ENCODE data around the gene TBPL1.

TBPL1 gene

DNA sequence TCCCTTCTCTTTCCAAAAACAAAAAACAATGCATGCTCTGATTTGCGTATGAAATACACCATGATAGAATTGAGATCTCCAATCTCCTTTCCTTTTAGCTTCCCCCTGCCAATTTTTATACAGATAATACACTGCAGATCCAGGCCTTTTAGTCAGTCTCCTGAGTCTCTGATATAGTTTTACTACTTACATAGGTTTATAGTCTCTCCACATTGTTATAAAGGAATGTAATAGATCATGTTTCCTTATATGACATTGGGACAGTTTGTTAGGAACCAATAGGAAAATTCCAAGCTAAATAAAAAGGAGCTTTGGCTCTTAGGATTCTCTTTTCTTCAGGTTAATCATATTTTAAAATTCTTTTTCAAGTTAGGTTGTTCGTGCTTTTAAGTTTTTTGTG, 36.5 kb downstream of the TBPL1 start:
- no peak overlapping the region for H3K27ac ChIP-seq
- no peaks in the 10 kb centered on the region for H3K27me3 ChIP-seq
- H3K4me1 ChIP-seq, result peaks cover 0 to 38% (median 29%) of the 10 kb centered on the region in 4 donors
- TF ChIP-seq, protein P1, sequence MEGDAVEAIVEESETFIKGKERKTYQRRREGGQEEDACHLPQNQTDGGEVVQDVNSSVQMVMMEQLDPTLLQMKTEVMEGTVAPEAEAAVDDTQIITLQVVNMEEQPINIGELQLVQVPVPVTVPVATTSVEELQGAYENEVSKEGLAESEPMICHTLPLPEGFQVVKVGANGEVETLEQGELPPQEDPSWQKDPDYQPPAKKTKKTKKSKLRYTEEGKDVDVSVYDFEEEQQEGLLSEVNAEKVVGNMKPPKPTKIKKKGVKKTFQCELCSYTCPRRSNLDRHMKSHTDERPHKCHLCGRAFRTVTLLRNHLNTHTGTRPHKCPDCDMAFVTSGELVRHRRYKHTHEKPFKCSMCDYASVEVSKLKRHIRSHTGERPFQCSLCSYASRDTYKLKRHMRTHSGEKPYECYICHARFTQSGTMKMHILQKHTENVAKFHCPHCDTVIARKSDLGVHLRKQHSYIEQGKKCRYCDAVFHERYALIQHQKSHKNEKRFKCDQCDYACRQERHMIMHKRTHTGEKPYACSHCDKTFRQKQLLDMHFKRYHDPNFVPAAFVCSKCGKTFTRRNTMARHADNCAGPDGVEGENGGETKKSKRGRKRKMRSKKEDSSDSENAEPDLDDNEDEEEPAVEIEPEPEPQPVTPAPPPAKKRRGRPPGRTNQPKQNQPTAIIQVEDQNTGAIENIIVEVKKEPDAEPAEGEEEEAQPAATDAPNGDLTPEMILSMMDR (IDR thresholded peaks at IDR 0.05), result no peak
- intact Hi-C loops (cut with DNase I; ENCODE audit: low total_unique reads), result no loop called here
- no peak for DNase-seq
- H3K36me3 ChIP-seq, result peaks cover 8 to 20% (median 18%) of the 10 kb centered on the region in 3 donors
- no peak overlapping the region for H3K4me3 ChIP-seq
- H3K9me3 ChIP-seq, result no peaks in the 10 kb centered on the region

DNA sequence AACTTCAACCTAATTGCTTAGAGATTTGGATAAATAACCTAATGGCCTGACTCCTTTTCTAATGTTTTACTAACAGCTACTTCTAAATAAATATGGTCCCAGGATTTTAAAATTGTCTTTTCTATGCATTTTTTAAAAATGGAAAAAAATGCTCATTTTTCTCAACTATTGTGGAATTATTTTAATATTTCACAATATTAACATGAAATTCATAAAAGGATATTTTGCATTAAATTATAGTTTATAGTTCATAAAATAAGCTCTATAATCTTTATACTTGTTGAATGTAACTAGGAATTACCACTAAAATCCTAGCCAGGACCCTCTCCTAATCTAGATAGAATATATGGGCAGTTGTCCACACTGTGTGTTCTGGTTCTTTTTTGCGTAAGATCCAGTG, 37.3 kb downstream of the TBPL1 start:
- TF ChIP-seq, protein P1 (IDR thresholded peaks at IDR 0.05), result no peak
- intact Hi-C loops (cut with DNase I; ENCODE audit: low total_unique reads), result no loop called here
- H3K36me3 ChIP-seq, result peaks cover 3 to 15% (median 12%) of the 10 kb centered on the region in 3 donors
- H3K27ac ChIP-seq, result peak overlapping the region in 1 of 2 donors; percentile 58
- H3K9me3 ChIP-seq, result no peaks in the 10 kb centered on the region
- no peak overlapping the region for H3K4me3 ChIP-seq
- peaks cover 0 to 38% (median 29%) of the 10 kb centered on the region in 4 donors for H3K4me1 ChIP-seq
- no peaks in the 10 kb centered on the region for H3K27me3 ChIP-seq
- DNase-seq, result no peak

DNA sequence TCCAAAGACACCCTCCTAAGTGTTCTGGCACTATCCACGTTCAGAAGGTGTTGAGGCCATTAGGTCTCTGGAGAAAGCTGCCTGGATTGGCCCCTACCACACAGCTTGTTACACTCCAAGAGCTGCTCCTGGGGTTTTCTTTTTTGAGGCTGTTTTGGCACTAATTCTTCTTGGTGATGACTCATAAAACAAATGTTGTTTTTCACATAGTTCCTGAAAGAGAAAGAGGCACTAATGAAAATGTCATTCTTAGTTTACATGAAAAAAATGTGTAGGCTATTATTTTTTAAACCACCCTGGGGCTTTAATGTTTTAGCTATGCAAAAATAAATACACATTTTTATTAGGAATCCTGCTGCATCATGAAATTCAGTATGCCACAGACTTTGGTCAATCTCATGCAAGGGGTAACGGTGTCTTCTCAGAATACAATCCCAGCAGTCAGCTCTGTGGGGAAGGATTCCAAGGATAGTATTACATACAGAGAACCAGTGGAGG, 38.1 kb downstream of the TBPL1 start:
- H3K4me3 ChIP-seq, result no peak overlapping the region
- peaks cover 0 to 40% (median 29%) of the 10 kb centered on the region in 4 donors for H3K4me1 ChIP-seq
- no peak for DNase-seq
- H3K27me3 ChIP-seq, result no peaks in the 10 kb centered on the region
- peaks cover 0 to 7% (median 6%) of the 10 kb centered on the region in 3 donors for H3K36me3 ChIP-seq
- TF ChIP-seq, protein P1 (IDR thresholded peaks at IDR 0.05), result no peak
- H3K27ac ChIP-seq, result peak overlapping the region; percentile 45 to 58
- intact Hi-C loops (cut with DNase I; ENCODE audit: low total_unique reads), result no loop called here
- H3K9me3 ChIP-seq, result no peaks in the 10 kb centered on the region

DNA sequence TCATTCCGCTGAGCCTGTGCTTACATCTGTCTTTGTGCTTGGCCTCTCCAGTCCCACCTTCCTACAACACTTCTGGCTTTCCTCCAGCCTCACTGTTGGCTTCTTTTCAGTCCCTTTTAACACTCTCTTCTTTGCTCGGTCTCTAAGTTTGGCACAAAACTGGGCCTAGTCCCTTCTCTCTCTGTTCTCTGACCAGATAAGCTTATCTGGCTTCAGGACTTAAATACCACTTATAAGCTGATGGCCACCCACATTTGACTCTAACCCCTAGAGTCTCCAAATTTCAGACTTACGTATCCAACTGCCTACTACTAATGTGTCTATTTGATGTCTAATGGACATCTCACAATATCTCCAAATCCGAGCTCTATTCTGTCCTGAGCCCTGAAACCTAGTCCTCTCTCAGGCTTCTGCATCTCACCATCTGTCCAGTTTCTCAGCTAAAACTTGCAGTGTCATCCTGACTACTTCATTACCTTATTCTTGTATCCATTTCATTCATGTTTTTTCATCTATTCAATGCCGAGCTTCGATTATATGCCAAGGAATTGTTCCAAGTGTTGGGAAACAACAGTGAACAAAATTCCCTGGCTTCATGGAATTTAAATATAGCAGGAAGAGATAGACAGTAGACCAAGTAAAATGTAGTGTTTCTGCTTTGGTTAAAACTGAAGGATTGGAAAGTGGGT, 40.1 kb downstream of the TBPL1 start:
- TF ChIP-seq, protein P1 (IDR thresholded peaks at IDR 0.05), result no peak
- intact Hi-C loops (cut with DNase I; ENCODE audit: low total_unique reads), result no loop called here
- Histone ChIP-seq H3K27me3 (no peaks in the 10 kb centered on the region), H3K4me3 (no peak overlapping the region), H3K36me3 (peaks cover 0 to 3% (median 0%) of the 10 kb centered on the region in 3 donors), H3K9me3 (no peaks in the 10 kb centered on the region), H3K27ac (peak overlapping the region; percentile 43 to 58), H3K4me1 (peaks cover 0 to 43% (median 29%) of the 10 kb centered on the region in 4 donors)
- no peak for DNase-seq

DNA sequence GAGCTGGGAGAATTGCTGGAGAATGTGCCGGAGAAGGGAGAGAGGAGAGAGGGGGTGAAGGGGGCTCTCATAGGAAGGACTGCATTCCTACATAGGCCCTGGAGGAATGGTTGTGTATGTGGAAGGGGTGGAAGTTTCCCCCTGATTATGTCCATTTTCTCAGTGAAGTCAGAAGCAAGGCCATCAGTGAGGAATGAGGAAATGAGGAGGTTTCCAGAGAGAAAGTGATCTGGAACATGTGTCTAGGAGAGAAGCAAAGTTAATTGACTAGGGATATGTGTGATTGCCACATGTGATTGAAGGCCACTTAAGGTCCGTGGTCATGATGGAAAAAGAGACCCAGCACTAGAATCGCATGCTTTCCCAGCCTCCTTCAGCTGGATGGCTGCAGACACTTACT, 42.3 kb downstream of the TBPL1 start:
- Histone ChIP-seq H3K36me3 (no peaks in the 10 kb centered on the region), H3K4me1 (peaks cover 0 to 43% (median 29%) of the 10 kb centered on the region in 4 donors)
- TF ChIP-seq, protein P1 (IDR thresholded peaks at IDR 0.05), result no peak

More for the DNA sequence above, 42.3 kb downstream of the TBPL1 start:
- no peaks in the 10 kb centered on the region for H3K27me3 ChIP-seq
- intact Hi-C loops (cut with DNase I; ENCODE audit: low total_unique reads), result no loop called here
- DNase-seq, result no peak
- no peak overlapping the region for H3K4me3 ChIP-seq
- no peak overlapping the region for H3K27ac ChIP-seq
- H3K9me3 ChIP-seq, result no peaks in the 10 kb centered on the region
